Tibial nerve (tissue), 4 donors: ENCODE measurements around the gene RGSL1.

ENCODE experiments used
- CTCF ChIP-seq, 5 experiments: fragments of 200-600 bp in 3 of 5; fragments of 450-650 bp in 2 of 5; sonication (generic) in 3 of 5; IDR thresholded peaks; one replicate each; pipeline ENCODE4 v1.5.1; 2016 to 2019; ENCODE audit warnings: antibody characterized with exemption in 5 of 5, mild to moderate bottlenecking in 3 of 5, moderate library complexity in 2 of 5
- EP300 ChIP-seq, 2 donors: sonication (generic); formaldehyde crosslinking; IDR thresholded peaks; one replicate each; pipeline ENCODE4 v1.6.1; 2017; ENCODE audit warnings: antibody characterized with exemption in 2 of 2, mild to moderate bottlenecking in 1 of 2
- POLR2A ChIP-seq, 2 donors: fragments of 450-650 bp; IDR thresholded peaks; one replicate each; pipeline ENCODE4 v1.6.1; 2017; ENCODE audit warnings: antibody characterized with exemption in 2 of 2, mild to moderate bottlenecking in 2 of 2, moderate library complexity in 2 of 2

GRCh38 chr1:182608845-182609610, 159.1 kb downstream of the RGSL1 start:
- TF ChIP-seq CTCF (IDR thresholded peaks at IDR 0.05), result no peak
- TF ChIP-seq POLR2A (IDR thresholded peaks at IDR 0.05), result no peak
- TF ChIP-seq EP300 (IDR thresholded peaks at IDR 0.05), result no peak
